HUES48 (cell line): Measurements from ENCODE around the gene RFC4.
"Not testable (repeated sequence)": the region's sequence is repeated elsewhere in the genome, so short reads cannot be mapped to it uniquely, and the experiment has no call there.

ENCODE experiments used
- H3K27ac ChIP-seq: one replicate; pipeline ENCODE4 v1.7.0; 2013; ENCODE audit warnings: low read depth, low read length, inconsistent platforms
- H3K27me3 ChIP-seq: 2 replicates; pipeline ENCODE4 v1.6.1; 2013; ENCODE audit warnings: mild to moderate bottlenecking, low read length; ENCODE audit not compliant: control insufficient read depth, insufficient read depth
- H3K36me3 ChIP-seq: 2 replicates; pipeline ENCODE4 v1.6.1; 2013; ENCODE audit warnings: low read length; ENCODE audit not compliant: control insufficient read depth, insufficient read depth
- H3K4me1 ChIP-seq: 2 replicates; pipeline ENCODE4 v1.6.1; 2013; ENCODE audit warnings: mild to moderate bottlenecking, low read length; ENCODE audit not compliant: control insufficient read depth, insufficient read depth
- H3K4me3 ChIP-seq: 2 replicates; pipeline ENCODE4 v1.5.1; 2013; ENCODE audit warnings: mild to moderate bottlenecking, low read depth, low read length
- H3K9ac ChIP-seq: 2 replicates; pipeline ENCODE4 v1.6.1; 2013; ENCODE audit warnings: mild to moderate bottlenecking, low read depth, low read length, moderate library complexity
- H3K9me3 ChIP-seq: 2 replicates; pipeline ENCODE4 v1.6.1; 2013; ENCODE audit warnings: low read length; ENCODE audit not compliant: control insufficient read depth, insufficient read depth

The RFC4 gene

DNA sequence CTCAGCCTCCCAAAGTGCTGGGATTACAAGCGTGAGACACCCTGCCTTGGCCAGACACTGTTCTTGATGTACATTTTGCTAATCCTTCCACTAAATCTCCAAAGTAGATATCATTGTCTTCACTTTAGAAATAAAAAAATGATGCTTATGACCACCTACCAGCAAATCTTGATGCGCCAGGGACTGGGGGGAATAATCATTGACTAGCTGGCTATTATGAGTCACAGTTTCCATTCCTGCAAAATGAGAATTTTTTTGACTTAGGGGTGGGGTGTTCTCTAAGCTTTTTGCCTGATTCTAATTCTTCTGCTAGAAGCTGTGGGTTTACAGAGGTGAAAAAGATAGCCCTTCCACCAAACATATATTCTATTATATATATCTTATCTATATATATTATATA, 17.1 kb upstream of the RFC4 start:
- Histone ChIP-seq H3K27me3 (peaks cover 35% of the 10 kb centered on the region), H3K4me1 (peaks cover 29% of the 10 kb centered on the region), H3K4me3 (no peak overlapping the region), H3K9me3 (no peaks in the 10 kb centered on the region), H3K9ac (no peak overlapping the region), H3K36me3 (no peaks in the 10 kb centered on the region), H3K27ac (no peak overlapping the region)

DNA sequence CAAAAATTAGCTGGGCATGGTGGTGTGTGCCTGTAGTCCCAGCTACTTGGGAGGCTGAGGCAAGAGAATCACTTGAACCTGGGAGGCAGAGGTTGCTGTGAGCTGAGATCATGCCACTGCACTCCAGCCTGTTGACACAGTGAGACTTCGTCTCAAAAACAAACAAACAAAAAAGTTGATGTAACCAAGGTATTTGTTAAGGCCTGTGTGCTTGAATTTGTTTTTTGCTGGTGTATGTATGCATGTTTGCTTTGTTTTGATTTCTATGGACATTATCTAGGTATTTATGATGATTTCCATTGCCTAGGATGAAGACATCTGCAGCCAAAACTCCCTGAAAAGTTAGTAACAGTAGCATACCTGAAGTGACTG, 16.1 kb upstream of the RFC4 start:
- not testable (repeated sequence) for H3K9ac ChIP-seq, H3K4me3 ChIP-seq, H3K27ac ChIP-seq, H3K9me3 ChIP-seq, H3K36me3 ChIP-seq
- H3K4me1 ChIP-seq, result peaks cover 26% of the 10 kb centered on the region
- peaks cover 26% of the 10 kb centered on the region for H3K27me3 ChIP-seq

GRCh38 chr3:186821429-186822387, 15.4 kb upstream of the RFC4 start:
- Histone ChIP-seq H3K4me3 (no peak overlapping the region), H3K36me3 (no peaks in the 10 kb centered on the region), H3K27ac (no peak overlapping the region), H3K27me3 (peaks cover 26% of the 10 kb centered on the region), H3K4me1 (peaks cover 26% of the 10 kb centered on the region), H3K9ac (no peak overlapping the region), H3K9me3 (no peaks in the 10 kb centered on the region)

DNA sequence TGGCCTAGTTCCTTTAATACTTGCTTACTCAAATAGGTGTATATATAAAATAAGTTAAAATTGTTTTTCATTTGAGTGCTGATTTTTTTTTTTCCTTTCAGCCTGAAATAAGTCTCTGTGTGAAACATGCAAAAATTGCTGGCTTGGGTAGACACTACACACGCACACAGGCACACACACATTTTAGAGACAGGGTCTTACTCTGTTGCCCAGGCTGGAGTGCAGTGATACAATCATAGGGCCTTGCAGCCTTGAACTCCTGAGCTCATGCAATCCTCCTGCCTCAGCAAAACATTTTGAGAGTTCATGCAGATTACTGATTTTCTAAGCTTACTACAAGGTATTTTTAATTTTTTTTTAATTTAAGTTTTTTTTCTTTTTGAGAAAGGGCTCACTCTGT, 12.7 kb upstream of the RFC4 start:
- Histone ChIP-seq H3K4me1 (peaks cover 12% of the 10 kb centered on the region), H3K27me3 (no peaks in the 10 kb centered on the region), H3K9ac (no peak overlapping the region), H3K9me3 (no peaks in the 10 kb centered on the region), H3K36me3 (no peaks in the 10 kb centered on the region), H3K4me3 (no peak overlapping the region), H3K27ac (no peak overlapping the region)

DNA sequence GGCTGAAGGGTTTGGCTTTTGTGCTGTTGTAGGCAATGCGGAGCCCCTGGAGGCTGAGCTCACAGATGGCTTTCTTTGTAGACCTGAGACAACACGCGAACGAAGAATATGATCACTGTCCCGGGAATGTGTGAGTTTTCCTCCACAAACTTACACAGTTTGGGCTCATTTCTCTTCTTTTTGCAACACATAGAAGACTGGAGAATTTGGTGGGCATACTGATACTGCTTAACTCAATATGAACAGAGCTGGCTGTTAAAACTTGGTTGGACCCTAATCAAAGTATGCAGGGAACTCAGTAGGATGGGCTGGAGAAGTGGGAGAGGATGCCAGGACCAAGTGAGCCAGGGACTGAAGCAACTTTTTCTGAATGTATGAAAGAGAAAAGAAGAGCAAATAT, 12.2 kb upstream of the RFC4 start:
- Histone ChIP-seq H3K36me3 (no peaks in the 10 kb centered on the region), H3K27ac (no peak overlapping the region), H3K27me3 (no peaks in the 10 kb centered on the region), H3K9me3 (no peaks in the 10 kb centered on the region), H3K4me1 (peaks cover 11% of the 10 kb centered on the region), H3K4me3 (no peak overlapping the region), H3K9ac (no peak overlapping the region)

GRCh38 chr3:186815435-186815834, 9.2 kb upstream of the RFC4 start:
- no peaks in the 10 kb centered on the region for H3K36me3 ChIP-seq
- no peaks in the 10 kb centered on the region for H3K27me3 ChIP-seq
- H3K4me3 ChIP-seq, result no peak overlapping the region
- no peaks in the 10 kb centered on the region for H3K9me3 ChIP-seq
- peaks cover 11% of the 10 kb centered on the region for H3K4me1 ChIP-seq
- no peak overlapping the region for H3K27ac ChIP-seq
- H3K9ac ChIP-seq, result no peak overlapping the region

DNA sequence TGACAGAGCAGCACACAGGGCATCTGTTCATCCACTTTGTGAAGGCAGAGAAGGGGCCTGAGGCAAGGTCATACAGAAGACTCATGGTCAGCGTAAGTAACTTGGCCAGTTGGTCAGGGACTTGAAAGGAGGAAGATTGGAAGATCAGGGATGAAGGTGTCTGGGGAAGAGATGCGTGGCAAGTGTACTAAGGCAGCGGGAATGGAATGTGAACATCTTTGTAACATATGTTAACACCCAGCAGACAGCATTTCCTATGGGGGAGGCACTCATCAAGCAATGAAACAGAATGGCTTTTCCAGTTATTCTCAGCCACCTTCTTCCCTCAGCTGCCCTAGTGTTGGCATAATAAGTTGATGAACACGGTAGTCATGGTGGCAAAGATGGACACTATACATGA, 7.8 kb upstream of the RFC4 start:
- no peaks in the 10 kb centered on the region for H3K36me3 ChIP-seq

DNA sequence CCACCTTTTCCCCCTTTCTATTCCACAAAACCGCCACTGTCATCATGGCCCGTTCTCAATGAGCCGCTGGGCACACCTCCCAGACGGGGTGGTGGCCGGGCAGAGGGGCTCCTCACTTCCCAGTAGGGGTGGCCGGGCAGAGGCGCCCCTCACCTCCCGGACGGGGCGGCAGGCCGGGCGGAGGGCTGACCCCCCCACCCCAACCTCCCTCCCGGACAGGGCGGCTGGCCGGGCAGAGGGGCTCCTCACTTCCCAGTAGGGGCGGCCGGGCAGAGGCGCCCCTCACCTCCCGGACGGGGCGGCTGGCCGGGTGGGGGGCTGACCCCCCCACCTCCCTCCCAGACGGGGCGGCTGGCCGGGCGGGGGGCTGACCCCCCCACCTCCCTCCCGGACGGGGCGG, 5.0 kb upstream of the RFC4 start:
- not testable (repeated sequence) for H3K4me3 ChIP-seq, H3K36me3 ChIP-seq, H3K27ac ChIP-seq, H3K27me3 ChIP-seq, H3K9ac ChIP-seq, H3K9me3 ChIP-seq
- peaks cover 15% of the 10 kb centered on the region for H3K4me1 ChIP-seq

More for the DNA sequence above, 7.8 kb upstream of the RFC4 start:
- no peak overlapping the region for H3K9ac ChIP-seq
- no peak overlapping the region for H3K4me3 ChIP-seq
- no peaks in the 10 kb centered on the region for H3K27me3 ChIP-seq
- peaks cover 11% of the 10 kb centered on the region for H3K4me1 ChIP-seq
- no peaks in the 10 kb centered on the region for H3K9me3 ChIP-seq
- H3K27ac ChIP-seq, result no peak overlapping the region

DNA sequence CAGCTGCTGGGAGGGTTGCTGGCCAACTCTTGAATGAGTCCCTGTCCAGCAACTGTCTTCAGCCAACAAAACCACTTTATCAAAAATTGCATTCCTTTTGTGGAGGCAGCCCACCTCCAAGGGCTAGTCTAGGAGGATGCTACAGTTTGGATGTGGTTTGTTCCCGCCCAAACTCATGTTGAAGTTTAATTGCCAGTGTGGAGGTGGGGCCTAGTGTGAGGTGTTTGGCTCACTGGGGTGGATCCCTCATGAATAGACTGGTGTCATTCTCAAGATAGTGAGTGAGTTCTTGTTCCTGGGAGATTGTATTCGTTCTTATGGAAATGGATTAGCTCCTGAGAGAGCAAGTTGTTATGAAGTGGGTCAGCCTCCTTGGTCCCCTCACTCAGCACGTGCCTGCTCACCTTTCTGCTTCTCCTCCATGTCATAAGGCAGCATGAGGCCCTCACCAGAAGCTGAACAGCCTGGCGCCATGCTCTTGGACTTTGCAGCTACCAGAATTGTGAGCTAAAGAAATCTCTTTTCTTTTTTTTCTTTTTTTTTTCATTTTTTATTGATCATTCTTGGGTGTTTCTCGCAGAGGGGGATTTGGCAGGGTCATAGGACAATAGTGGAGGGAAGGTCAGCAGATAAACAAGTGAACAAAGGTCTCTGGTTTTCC, 4.2 kb upstream of the RFC4 start:
- no peak overlapping the region for H3K27ac ChIP-seq
- H3K4me3 ChIP-seq, result no peak overlapping the region
- no peaks in the 10 kb centered on the region for H3K36me3 ChIP-seq
- H3K9ac ChIP-seq, result no peak overlapping the region
- no peaks in the 10 kb centered on the region for H3K9me3 ChIP-seq
- no peaks in the 10 kb centered on the region for H3K27me3 ChIP-seq
- H3K4me1 ChIP-seq, result peaks cover 10% of the 10 kb centered on the region

- Histone ChIP-seq H3K27ac (peak overlapping the region; percentile 95), H3K9me3 (no peaks in the 10 kb centered on the region), H3K36me3 (peaks cover 28% of the 10 kb centered on the region), H3K4me1 (peaks cover 13% of the 10 kb centered on the region), H3K9ac (peak overlapping the region; percentile 94; the same call in 1 of the 2 replicates), H3K27me3 (no peaks in the 10 kb centered on the region), H3K4me3 (peak overlapping the region; percentile 92)
Observed at GRCh38 chr3:186807231-186807630, 949 bp upstream of the RFC4 start.

GRCh38 chr3:186803447-186803846, 2.8 kb downstream of the RFC4 start:
- not testable (repeated sequence) for H3K9me3 ChIP-seq, H3K27ac ChIP-seq
- H3K36me3 ChIP-seq, result peaks cover 64% of the 10 kb centered on the region

More at GRCh38 chr3:186803447-186803846, 2.8 kb downstream of the RFC4 start:
- not testable (repeated sequence) for H3K9ac ChIP-seq, H3K4me3 ChIP-seq, H3K27me3 ChIP-seq
- peaks cover 13% of the 10 kb centered on the region for H3K4me1 ChIP-seq
